SK-N-MC (cell line): ENCODE results near the gene MEIOB.

ENCODE experiments used
- DNase-seq: peaks from one replicate; pipeline ENCODE4 v3.0.0-alpha.2; 2011; ENCODE audit warnings: low read depth, low spot score
- H3K27ac ChIP-seq: fragments of 200-600 bp; sonication (generic); 2 replicates; pipeline ENCODE4 v1.5.1; 2016; ENCODE audit warnings: mixed run types
- H3K36me3 ChIP-seq: fragments of 200-600 bp; sonication (generic); 2 replicates; pipeline ENCODE4 v1.6.1; 2017; ENCODE audit warnings: antibody characterized with exemption, low read length, mixed read lengths; ENCODE audit not compliant: insufficient read depth
- H3K4me3 ChIP-seq: fragments of 200-600 bp; sonication (generic); 2 replicates; pipeline ENCODE4 v1.5.1; 2016
- H3K9ac ChIP-seq: fragments of 200-600 bp; sonication (generic); 2 replicates; pipeline ENCODE4 v1.8.0; 2017; ENCODE audit warnings: mixed run types, mixed read lengths; ENCODE audit not compliant: insufficient read length
- H3K9me3 ChIP-seq: fragments of 200-600 bp; sonication (generic); 2 replicates; pipeline ENCODE4 v1.6.1; 2017; ENCODE audit warnings: low read depth, mild to moderate bottlenecking, antibody characterized with exemption, low read length, moderate library complexity, mixed read lengths
- EZH2 ChIP-seq: fragments of 200-600 bp; sonication (generic); IDR thresholded peaks from one replicate; pipeline ENCODE4 v1.6.1; 2017; ENCODE audit warnings: antibody characterized with exemption
- FOXP2 ChIP-seq: optimal IDR thresholded peaks from 2 replicates; pipeline ENCODE3; 2011; ENCODE audit warnings: mild to moderate bottlenecking, moderate library complexity; ENCODE audit not compliant: insufficient read depth; ENCODE audit errors: extremely low read length, control extremely low read depth
- POLR2AphosphoS5 ChIP-seq: IDR thresholded peaks from 2 replicates; pipeline ENCODE4 v1.6.1; 2012; ENCODE audit warnings: mild to moderate bottlenecking, low read depth, low read length, borderline replicate concordance

MEIOB gene

DNA sequence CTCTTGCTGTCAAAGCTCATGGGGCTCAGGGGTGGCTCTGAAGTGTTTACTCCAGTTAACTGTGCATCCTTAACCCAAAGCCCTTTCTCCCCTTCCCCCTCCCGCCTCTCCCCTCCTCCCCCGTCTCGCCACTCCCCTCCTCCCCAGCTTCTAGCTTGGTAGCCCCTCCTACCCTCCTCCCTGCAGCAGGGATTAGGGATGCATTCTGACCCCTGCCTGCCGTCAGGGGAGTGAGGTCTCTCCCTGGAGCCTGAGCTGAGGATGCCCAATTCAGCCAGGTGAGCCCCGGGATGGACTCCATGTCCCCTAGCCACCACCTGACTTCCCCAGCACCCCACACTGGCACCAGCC, 44.7 kb upstream of the MEIOB start:
- no peak overlapping the region for H3K27ac ChIP-seq
- no peak for TF ChIP-seq EZH2
- TF ChIP-seq FOXP2, result no peak
- TF ChIP-seq POLR2AphosphoS5, result no peak
- H3K4me3 ChIP-seq, result no peak overlapping the region
- no peak for DNase-seq
- H3K9me3 ChIP-seq, result no peaks in the 10 kb centered on the region
- H3K36me3 ChIP-seq, result no peaks in the 10 kb centered on the region
- no peak overlapping the region for H3K9ac ChIP-seq

DNA sequence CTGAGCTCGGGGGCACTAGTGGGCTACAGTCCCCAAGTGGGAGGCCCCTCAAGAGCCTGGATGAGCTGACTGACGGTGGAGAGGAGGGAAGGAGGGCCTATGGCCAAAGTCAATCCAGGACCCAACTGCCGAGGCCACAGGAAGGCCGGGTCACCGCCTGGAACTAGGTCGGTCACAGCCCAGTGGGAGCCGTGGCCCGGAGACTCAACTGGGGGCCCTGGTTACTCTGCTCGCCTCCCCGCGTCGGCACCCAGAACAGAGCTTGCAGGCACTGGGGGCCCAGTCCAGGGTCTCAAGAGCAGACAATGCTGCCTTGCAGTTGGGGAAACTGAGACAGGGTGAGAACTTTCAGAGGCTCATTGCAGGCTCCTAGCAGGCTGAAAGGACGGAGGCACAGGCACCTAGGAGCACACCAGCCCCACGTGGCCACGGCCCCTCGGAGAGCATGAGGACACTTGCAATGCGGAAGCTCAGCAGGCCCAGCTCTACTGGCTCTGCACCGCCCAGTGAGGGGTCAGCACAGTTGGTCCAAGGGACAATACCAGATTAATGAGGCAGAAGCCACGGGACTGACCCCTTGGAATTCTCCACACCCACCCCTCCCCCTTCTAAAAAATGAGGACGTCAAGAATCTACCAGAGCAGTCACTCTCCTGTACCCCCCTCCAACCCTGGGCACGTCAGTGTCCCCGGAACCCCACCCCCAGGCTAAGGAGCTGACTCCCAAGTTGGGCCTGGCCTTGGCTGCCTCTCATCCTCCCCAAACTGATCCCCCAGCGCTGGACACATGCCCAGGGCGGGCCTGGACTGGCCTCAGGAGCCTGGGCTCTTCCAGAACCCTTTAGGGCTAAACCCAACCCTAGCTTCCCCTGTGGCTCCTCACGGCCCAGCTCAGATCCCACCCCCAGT, 44.0 kb upstream of the MEIOB start:
- H3K4me3 ChIP-seq, result no peak overlapping the region
- DNase-seq, result no peak
- no peak for TF ChIP-seq FOXP2
- TF ChIP-seq POLR2AphosphoS5, result no peak
- TF ChIP-seq EZH2, result no peak
- no peaks in the 10 kb centered on the region for H3K36me3 ChIP-seq
- H3K27ac ChIP-seq, result no peak overlapping the region
- no peaks in the 10 kb centered on the region for H3K9me3 ChIP-seq
- no peak overlapping the region for H3K9ac ChIP-seq

DNA sequence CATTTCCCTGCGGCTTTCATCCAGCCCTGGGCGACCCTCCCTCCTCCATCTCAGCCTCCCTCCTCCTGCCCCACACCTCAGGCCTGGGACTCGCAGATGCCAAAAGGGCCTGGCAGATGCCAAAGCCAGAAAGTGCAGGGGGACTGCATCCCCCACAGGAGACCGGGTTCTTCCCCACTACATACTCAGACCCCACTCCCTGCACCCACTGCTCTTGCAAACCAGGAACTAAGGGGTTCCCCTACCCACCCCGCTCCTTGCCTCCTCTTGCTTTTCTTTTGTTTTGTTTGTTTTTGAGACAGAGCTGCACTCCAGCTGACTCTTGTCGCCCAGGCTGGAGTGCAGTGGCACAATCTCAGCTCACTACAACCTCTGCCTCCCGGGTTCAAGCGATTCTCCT, 43.0 kb upstream of the MEIOB start:
- Histone ChIP-seq H3K9ac (no peak overlapping the region), H3K4me3 (no peak overlapping the region), H3K27ac (no peak overlapping the region), H3K9me3 (no peaks in the 10 kb centered on the region), H3K36me3 (no peaks in the 10 kb centered on the region)
- TF ChIP-seq POLR2AphosphoS5 (no peak), FOXP2 (no peak), EZH2 (no peak)
- no peak for DNase-seq

DNA sequence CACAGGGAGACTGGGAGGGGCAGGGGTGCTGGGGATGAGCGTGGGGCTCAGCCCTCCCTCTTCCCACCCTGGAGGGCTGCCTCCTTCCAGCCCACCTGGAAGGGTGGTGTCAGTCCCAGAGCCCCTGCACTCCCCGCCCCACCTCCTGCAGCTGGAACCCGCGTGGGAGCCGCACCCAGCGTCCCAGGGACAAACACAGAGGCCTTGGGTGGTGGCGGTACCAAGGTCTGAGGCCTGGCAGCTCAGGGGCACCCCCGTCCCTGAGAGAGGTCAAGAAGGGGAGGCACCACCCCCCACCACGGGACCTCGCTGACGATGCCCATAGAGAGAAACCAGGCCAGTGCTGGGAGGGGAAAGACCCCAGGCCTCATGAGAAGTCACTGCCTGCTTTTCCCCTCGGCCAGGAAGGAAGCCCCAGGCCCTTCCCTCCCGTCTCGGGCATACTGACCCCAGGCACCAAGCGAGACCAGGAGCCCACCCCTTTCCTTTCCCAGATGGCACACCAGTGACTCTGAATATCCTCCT, 42.2 kb upstream of the MEIOB start:
- H3K27ac ChIP-seq, result no peak overlapping the region
- H3K36me3 ChIP-seq, result no peaks in the 10 kb centered on the region
- no peak for DNase-seq
- H3K9ac ChIP-seq, result no peak overlapping the region
- H3K9me3 ChIP-seq, result no peaks in the 10 kb centered on the region
- no peak overlapping the region for H3K4me3 ChIP-seq
- TF ChIP-seq EZH2, result no peak
- TF ChIP-seq FOXP2, result no peak
- TF ChIP-seq POLR2AphosphoS5, result no peak

DNA sequence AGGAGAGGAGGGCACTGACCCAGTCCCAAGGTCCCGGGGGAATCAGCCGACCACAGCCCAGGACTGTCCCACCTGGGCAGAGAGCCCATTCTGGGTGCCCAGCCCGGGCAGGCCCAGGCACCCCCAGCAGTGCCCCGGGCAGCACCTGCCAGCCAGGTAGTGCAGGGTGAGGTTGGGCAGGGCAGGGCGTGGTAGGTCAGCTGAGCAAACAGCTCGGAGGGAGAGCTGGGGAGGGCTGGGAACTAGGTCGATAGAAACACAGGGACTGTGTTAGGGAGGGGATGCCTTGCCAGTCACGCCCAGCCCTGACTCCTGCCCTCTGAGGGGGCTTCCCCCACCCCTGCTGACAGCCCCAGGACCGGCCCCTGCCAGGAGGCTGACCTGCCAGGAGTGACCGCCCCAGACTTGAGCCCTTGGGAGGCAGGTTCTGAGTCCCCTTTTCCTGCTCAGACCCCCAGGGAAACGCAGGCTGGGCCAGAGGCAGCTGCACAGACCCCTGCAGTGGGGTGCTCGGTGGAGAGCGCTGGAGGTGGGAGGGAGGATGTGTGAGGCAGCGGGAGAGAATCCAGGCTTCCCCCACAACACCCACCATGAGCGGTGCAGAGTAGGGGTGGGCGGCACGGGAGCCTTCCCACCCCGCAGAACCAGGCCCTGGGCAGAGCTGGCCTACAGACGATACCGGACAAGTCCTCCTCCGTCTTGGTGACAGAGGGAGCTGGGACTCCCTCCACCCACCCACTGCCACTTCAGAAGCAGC, 41.5 kb upstream of the MEIOB start:
- Histone ChIP-seq H3K9ac (no peak overlapping the region), H3K4me3 (no peak overlapping the region), H3K36me3 (no peaks in the 10 kb centered on the region), H3K27ac (no peak overlapping the region), H3K9me3 (no peaks in the 10 kb centered on the region)
- DNase-seq, result no peak
- no peak for TF ChIP-seq EZH2
- no peak for TF ChIP-seq POLR2AphosphoS5
- no peak for TF ChIP-seq FOXP2

DNA sequence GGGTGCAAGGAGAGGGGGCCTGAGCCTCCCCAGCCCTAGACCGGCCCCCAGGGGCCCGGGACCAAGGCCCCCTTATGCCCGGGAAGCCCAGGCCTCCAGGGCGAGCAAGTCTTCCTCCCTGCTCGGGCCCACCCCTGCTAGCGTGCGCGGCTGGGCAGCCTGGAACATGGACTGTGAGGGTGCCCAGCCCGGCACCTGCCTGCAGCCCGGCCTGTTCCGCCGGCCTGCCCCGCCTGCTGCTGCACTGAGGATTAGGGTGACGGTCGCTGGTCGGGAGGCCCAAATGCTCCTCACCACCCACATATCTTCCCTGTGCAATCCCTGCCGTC, 40.2 kb upstream of the MEIOB start:
- Histone ChIP-seq H3K27ac (no peak overlapping the region), H3K4me3 (no peak overlapping the region), H3K9me3 (no peaks in the 10 kb centered on the region), H3K9ac (no peak overlapping the region), H3K36me3 (no peaks in the 10 kb centered on the region)
- TF ChIP-seq FOXP2 (no peak), POLR2AphosphoS5 (no peak), EZH2 (no peak)
- no peak for DNase-seq

DNA sequence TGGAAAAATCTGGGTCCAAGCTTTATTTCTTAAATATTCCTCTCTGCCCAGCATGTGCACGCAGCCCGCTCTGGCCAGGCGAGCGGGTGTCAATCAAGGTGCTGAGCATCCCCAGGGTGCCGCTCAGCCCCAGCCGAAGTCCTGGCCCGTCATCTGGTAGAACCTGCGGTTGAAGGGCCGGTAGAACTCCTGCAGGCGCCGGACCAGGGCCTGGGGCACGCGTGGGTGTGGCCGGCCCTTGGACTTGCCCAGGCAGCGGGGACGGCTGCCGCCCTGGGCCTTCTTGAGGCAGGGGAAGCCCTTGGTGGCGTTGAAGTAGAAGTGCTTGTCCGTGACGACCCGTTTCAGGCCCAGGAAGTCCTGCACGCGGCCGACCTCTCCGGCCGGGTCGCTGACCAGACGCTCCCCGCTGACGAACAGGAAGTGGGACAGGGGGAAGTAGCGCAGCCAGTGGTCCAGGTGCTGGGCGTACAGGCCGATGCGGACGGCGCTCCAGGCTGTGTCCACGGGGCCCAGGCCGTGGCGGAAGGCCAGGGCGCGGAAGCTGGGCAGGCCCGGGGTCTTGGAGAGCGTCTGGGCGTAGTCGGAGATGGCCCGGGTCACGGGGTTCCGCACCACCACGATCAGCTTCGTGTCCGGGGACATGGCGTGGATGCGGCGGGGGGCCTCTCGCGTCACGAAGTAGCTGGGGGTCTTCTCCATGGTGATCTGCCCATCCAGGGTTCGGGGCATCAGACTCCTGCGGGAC, 39.7 kb upstream of the MEIOB start:
- no peak overlapping the region for H3K4me3 ChIP-seq
- no peak for DNase-seq

More for the DNA sequence above, 39.7 kb upstream of the MEIOB start:
- no peaks in the 10 kb centered on the region for H3K36me3 ChIP-seq
- no peak for TF ChIP-seq POLR2AphosphoS5
- TF ChIP-seq EZH2, result no peak
- no peak for TF ChIP-seq FOXP2
- H3K9me3 ChIP-seq, result no peaks in the 10 kb centered on the region
- H3K27ac ChIP-seq, result no peak overlapping the region
- no peak overlapping the region for H3K9ac ChIP-seq
